C4-2B (cell line): ENCODE measurements around the gene EFEMP2.

ENCODE experiments used
- ZFX ChIP-seq: fragments of 450-650 bp; IDR thresholded peaks from 2 replicates; pipeline ENCODE4 v1.6.1; 2017
- TF ChIP-seq, protein P1 (sequence below): fragments of 450-650 bp; conservative IDR thresholded peaks from 2 replicates; pipeline ENCODE4 v1.5.1; 2017; ENCODE audit warnings: mild to moderate bottlenecking

DNA sequence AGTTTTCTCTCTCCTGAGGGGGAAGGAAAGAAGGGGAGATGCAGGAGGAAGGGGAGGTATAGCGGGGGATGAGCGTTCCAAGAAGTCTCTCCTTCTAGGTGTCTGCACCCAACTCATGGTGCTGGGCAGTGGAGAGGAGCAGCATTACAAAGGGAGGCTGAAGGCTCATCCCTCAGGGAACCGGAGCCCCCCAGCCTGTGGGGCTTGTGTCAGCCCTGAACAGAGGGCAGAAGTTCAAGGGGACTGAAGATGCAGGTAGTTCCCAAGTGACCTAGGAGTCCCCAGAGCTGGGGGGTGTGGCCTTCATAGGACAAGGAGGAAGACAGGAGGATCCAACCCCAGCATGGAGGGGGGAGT, 44.5 kb upstream of the EFEMP2 start:
- TF ChIP-seq, protein P1, sequence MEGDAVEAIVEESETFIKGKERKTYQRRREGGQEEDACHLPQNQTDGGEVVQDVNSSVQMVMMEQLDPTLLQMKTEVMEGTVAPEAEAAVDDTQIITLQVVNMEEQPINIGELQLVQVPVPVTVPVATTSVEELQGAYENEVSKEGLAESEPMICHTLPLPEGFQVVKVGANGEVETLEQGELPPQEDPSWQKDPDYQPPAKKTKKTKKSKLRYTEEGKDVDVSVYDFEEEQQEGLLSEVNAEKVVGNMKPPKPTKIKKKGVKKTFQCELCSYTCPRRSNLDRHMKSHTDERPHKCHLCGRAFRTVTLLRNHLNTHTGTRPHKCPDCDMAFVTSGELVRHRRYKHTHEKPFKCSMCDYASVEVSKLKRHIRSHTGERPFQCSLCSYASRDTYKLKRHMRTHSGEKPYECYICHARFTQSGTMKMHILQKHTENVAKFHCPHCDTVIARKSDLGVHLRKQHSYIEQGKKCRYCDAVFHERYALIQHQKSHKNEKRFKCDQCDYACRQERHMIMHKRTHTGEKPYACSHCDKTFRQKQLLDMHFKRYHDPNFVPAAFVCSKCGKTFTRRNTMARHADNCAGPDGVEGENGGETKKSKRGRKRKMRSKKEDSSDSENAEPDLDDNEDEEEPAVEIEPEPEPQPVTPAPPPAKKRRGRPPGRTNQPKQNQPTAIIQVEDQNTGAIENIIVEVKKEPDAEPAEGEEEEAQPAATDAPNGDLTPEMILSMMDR, result no peak
- TF ChIP-seq ZFX, result no peak
